ENCODE data around the gene ITGB3. TPM values are rescaled to one million over a fixed set of nuclear protein-coding genes. Genes with fewer than 3 reads are reported as not detected.

ITGB3 gene
- total and polyA plus RNA-seq, 2 donors from 2014 or later: 7.1 to 88.8 TPM

- DNase-seq (no peak), FAIRE-seq (no peak)
- no peak overlapping the region for H3K27ac ChIP-seq (ENCODE audit: low read depth in 2 of 2, low read length in 2 of 2)
- no peak overlapping the region for H3K4me3 ChIP-seq (ENCODE audit: low read length in 3 of 3)
- H3K27me3 ChIP-seq (ENCODE audit: control insufficient read depth, insufficient read depth, low read length): no peaks in the 10 kb centered on the region
- H3K9ac ChIP-seq (ENCODE audit: low read length in 3 of 3): no peak overlapping the region
- no peaks in the 10 kb centered on the region for H3K4me1 ChIP-seq (ENCODE audit: control insufficient read depth in 2 of 3, insufficient read depth in 2 of 3, low read depth in 1 of 3, low read length in 3 of 3)
- no peaks in the 10 kb centered on the region for H3K9me3 ChIP-seq (ENCODE audit: control insufficient read depth in 2 of 3, insufficient read depth in 1 of 3, low read length in 3 of 3)
- intact Hi-C loops (cut with DNase I): no loop called here
- no peak for TF ChIP-seq CTCF (IDR thresholded peaks at IDR 0.05; ENCODE audit: borderline replicate concordance, extremely low read depth, insufficient read depth)
- no peaks in the 10 kb centered on the region for H3K36me3 ChIP-seq (ENCODE audit: control insufficient read depth in 2 of 3, insufficient read depth in 3 of 3, low read length in 3 of 3)
Measured at GRCh38 chr17:47358652-47359051, 105.0 kb downstream of the ITGB3 start.

Other genes with a start within 250 kb of the ITGB3 start
- 78.2 TPM for gene CDC27, start 64.5 kb upstream of the ITGB3 start, total RNA-seq
- 18.2 TPM for gene CDC27, start 64.5 kb upstream of the ITGB3 start, polyA plus RNA-seq (ENCODE audit: insufficient read depth, low read depth, low replicate concordance)
- not detected for gene MYL4, start 44.5 kb upstream of the ITGB3 start, total RNA-seq
- gene MYL4, start 44.5 kb upstream of the ITGB3 start, polyA plus RNA-seq (ENCODE audit: insufficient read depth, low read depth, low replicate concordance): 1.0 TPM
- 18.8 TPM for gene EFCAB13, start 70.1 kb downstream of the ITGB3 start, total RNA-seq
- 2.2 TPM for gene EFCAB13, start 70.1 kb downstream of the ITGB3 start, polyA plus RNA-seq (ENCODE audit: insufficient read depth, low read depth, low replicate concordance)

Data from kidney (tissue), 14 donors.